HCT116 (cell line): ENCODE results near the gene CFAP99.

Source experiments
- CBX3 ChIP-seq: IDR thresholded peaks from 2 replicates; pipeline ENCODE4 v1.6.1; 2012; ENCODE audit warnings: low read depth
- CTCF ChIP-seq, 3 experiments: fragments of 200-600 bp in 1 of 3; sonication (generic) in 1 of 3; IDR thresholded peaks in 2 of 3; conservative IDR thresholded peaks in 1 of 3; 2 replicates each; pipeline ENCODE4 v1.5.1; 2012 to 2017; ENCODE audit warnings: low read depth in 2 of 3, low read length in 2 of 3, antibody characterized with exemption in 1 of 3, borderline replicate concordance in 1 of 3, control low read depth in 1 of 3, mild to moderate bottlenecking in 1 of 3, mixed read lengths in 1 of 3, mixed run types in 1 of 3, moderate library complexity in 1 of 3; ENCODE audit not compliant: insufficient read depth in 1 of 3
- EZH2 ChIP-seq: fragments of 200-600 bp; sonication (generic); IDR thresholded peaks from 2 replicates; pipeline ENCODE4 v1.6.1; 2017; ENCODE audit warnings: antibody characterized with exemption, mixed run types
- EZH2phosphoT487 ChIP-seq: fragments of 200-600 bp; IDR thresholded peaks from 2 replicates; pipeline ENCODE4 v1.6.1; 2018; ENCODE audit warnings: antibody characterized with exemption, borderline replicate concordance
- FOSL1 ChIP-seq: IDR thresholded peaks from 2 replicates; pipeline ENCODE4 v1.6.1; 2012; ENCODE audit warnings: low read depth
- POLR2A ChIP-seq: IDR thresholded peaks from 2 replicates; pipeline ENCODE4 v1.7.0; 2011; ENCODE audit warnings: borderline replicate concordance; ENCODE audit not compliant: insufficient read depth, insufficient read length; ENCODE audit errors: extremely low read depth
- RAD21 ChIP-seq: IDR thresholded peaks from 2 replicates; pipeline ENCODE4 v1.6.1; 2012; ENCODE audit warnings: low read depth, mild to moderate bottlenecking
- SP1 ChIP-seq: IDR thresholded peaks from 2 replicates; pipeline ENCODE4 v1.6.1; 2012; ENCODE audit warnings: low read depth
- ZNF274 ChIP-seq: fragments of 200-500 bp; sonication (Bioruptor generic); IDR thresholded peaks from 2 replicates; pipeline ENCODE4 v1.6.1; 2014; ENCODE audit warnings: mild to moderate bottlenecking, low read depth, low read length, inconsistent platforms
- TF ChIP-seq, protein P1 (sequence below): IDR thresholded peaks from 2 replicates; pipeline ENCODE4 v1.6.1; 2012

DNA sequence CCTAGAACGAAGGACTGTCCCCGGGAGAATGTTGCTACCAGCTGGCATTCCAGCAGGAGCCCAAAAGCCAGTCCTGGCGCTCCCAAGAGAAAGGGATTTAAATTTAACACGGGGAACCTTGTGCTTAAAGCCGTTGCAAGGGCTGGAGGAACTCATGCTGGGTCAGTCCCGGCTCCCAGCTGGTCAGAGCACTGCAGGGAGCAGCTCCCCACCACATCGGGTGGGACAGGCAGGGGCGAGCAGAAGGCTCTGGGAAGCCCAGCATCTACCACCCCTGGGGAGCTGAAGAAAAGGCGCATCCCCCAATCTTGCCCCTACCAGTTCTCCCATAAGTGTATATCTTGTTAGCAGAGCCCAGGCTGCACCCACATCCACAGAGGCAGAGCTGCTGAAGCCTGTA is 15.7 kb downstream of the CFAP99 start:
- TF ChIP-seq CTCF (IDR thresholded peaks at IDR 0.05 in 2 of 3, conservative IDR thresholded peaks at IDR 0.05 in 1 of 3; ENCODE audit: borderline replicate concordance in 1 of 3, insufficient read depth in 1 of 3, low read depth in 2 of 3, low read length in 2 of 3): no peak
- no peak for TF ChIP-seq FOSL1
- no peak for TF ChIP-seq ZNF274
- no peak for TF ChIP-seq RAD21
- no peak for TF ChIP-seq EZH2phosphoT487
- TF ChIP-seq POLR2A: no peak
- TF ChIP-seq CBX3: no peak
- TF ChIP-seq SP1: no peak
- no peak for TF ChIP-seq EZH2
- TF ChIP-seq, protein P1, sequence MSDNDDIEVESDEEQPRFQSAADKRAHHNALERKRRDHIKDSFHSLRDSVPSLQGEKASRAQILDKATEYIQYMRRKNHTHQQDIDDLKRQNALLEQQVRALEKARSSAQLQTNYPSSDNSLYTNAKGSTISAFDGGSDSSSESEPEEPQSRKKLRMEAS: no peak
